ENCODE results near the gene TAF10.

TAF10 gene

DNA sequence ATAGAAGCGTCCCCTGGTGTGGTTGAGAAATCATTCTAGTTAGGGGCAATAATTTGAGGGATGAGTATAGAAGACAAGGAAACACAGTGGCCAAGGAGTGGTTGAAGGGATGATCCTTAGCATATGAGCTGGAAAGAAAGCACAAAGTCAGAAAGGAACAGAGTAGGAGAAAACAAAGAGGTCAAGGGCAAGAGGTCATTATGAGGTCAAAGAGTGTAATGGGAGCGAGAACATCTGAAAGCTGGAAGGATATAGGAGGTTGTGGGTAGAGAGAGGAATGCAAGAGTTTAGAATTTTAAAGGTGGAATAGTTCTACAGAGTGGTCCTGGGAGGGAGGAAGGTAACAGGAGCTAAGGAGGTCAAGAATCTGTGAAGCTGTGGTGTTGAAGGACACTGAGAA, 41.6 kb upstream of the TAF10 start:
- WGBS, 2 experiments = 93% methylated on average over 2 of the region's 2 CpGs
- peaks cover 13% of the 10 kb centered on the region for H3K4me1 ChIP-seq (ENCODE audit: control insufficient read depth, insufficient read depth, low read length)
- H3K9me3 ChIP-seq (ENCODE audit: control insufficient read depth, low read length) = no peaks in the 10 kb centered on the region
- H3K27ac ChIP-seq (ENCODE audit: insufficient read depth, low read depth, low read length, poor library complexity, severe bottlenecking) = no peak overlapping the region
- H3K27me3 ChIP-seq (ENCODE audit: control insufficient read depth, insufficient read depth, low read length, poor library complexity, severe bottlenecking) = peaks cover 37% of the 10 kb centered on the region
- H3K4me3 ChIP-seq (ENCODE audit: insufficient read depth, low read depth, low read length) = no peak overlapping the region
- no peaks in the 10 kb centered on the region for H3K36me3 ChIP-seq (ENCODE audit: control insufficient read depth, insufficient read depth, low read length)

DNA sequence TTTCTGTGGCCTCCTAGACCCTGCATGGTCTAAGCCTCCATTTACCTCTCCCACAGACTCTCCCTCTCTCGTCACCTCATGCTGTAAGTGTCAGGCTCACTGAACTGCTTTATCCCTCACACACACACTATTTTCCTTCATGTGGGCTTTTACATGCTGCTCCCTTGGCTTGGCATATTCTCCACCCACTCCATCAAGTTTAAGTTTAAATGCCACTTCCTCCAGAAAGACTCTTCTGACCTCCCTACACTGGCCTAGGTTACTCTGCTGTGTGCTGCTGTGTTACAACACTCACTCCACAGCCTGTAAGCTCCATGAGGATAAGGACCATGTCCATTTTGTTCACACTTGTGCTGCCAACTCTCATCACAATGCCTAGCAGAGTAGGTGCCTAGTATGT, 41.1 kb upstream of the TAF10 start:
- Histone ChIP-seq H3K27ac (ENCODE audit: insufficient read depth, low read depth, low read length, poor library complexity, severe bottlenecking) (no peak overlapping the region), H3K36me3 (ENCODE audit: control insufficient read depth, insufficient read depth, low read length) (no peaks in the 10 kb centered on the region), H3K9me3 (ENCODE audit: control insufficient read depth, low read length) (no peaks in the 10 kb centered on the region), H3K4me1 (ENCODE audit: control insufficient read depth, insufficient read depth, low read length) (peaks cover 13% of the 10 kb centered on the region), H3K27me3 (ENCODE audit: control insufficient read depth, insufficient read depth, low read length, poor library complexity, severe bottlenecking) (peaks cover 37% of the 10 kb centered on the region), H3K4me3 (ENCODE audit: insufficient read depth, low read depth, low read length) (no peak overlapping the region)
- 86 to 89% methylated on average over 1 of the region's 1 CpG for WGBS, 2 experiments

DNA sequence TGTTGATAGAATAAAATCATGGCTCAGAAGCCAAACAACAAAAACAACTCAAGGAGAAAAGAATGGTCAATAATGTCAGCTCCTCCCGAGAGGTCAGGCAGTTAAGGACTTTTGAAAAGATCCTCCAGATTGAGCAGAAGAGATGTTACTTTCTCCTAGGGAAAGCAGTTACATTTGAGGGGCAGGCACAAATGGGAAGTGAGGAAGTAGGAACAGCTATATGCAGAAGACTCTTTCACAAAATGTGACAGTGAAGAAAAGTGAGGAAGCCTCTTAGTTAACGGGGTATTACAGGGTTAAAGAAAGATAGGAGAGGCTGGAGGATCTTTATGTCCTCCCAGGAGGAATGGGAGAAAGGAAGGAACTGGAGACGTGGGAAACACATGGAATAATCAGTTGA, 40.2 kb upstream of the TAF10 start:
- WGBS, 2 experiments = 77 to 89% methylated on average over 3 of the region's 3 CpGs

DNA sequence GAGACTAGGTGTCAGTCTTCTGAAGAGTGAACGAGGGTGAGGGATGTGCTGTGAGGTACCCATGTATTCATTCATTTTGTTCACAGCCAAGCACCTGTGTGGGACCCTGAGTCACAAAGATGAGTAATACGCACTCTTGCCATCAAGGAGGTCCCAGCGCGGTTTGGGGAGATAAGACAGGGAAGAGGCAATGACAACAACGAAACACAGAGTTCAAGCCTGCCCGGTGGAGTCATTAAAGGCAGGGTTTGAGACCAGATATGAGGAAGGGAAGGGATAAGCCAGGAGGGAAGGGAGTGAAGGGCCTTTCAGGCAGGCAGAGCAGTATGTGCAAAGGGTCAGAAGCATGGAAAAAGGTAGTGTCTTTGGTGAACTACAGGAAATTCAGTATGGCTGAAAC, 39.0 kb upstream of the TAF10 start:
- Histone ChIP-seq H3K27me3 (ENCODE audit: control insufficient read depth, insufficient read depth, low read length, poor library complexity, severe bottlenecking) (peaks cover 19% of the 10 kb centered on the region), H3K4me3 (ENCODE audit: insufficient read depth, low read depth, low read length) (no peak overlapping the region), H3K4me1 (ENCODE audit: control insufficient read depth, insufficient read depth, low read length) (peaks cover 12% of the 10 kb centered on the region), H3K36me3 (ENCODE audit: control insufficient read depth, insufficient read depth, low read length) (no peaks in the 10 kb centered on the region), H3K9me3 (ENCODE audit: control insufficient read depth, low read length) (no peaks in the 10 kb centered on the region), H3K27ac (ENCODE audit: insufficient read depth, low read depth, low read length, poor library complexity, severe bottlenecking) (no peak overlapping the region)
- whole genome bisulfite sequencing, 2 experiments = 89 to 90% methylated on average over 6 of the region's 6 CpGs

More for the DNA sequence above, 40.2 kb upstream of the TAF10 start:
- H3K27me3 ChIP-seq (ENCODE audit: control insufficient read depth, insufficient read depth, low read length, poor library complexity, severe bottlenecking) = peaks cover 31% of the 10 kb centered on the region
- no peak overlapping the region for H3K4me3 ChIP-seq (ENCODE audit: insufficient read depth, low read depth, low read length)
- H3K36me3 ChIP-seq (ENCODE audit: control insufficient read depth, insufficient read depth, low read length) = no peaks in the 10 kb centered on the region
- no peak overlapping the region for H3K27ac ChIP-seq (ENCODE audit: insufficient read depth, low read depth, low read length, poor library complexity, severe bottlenecking)
- H3K9me3 ChIP-seq (ENCODE audit: control insufficient read depth, low read length) = no peaks in the 10 kb centered on the region
- H3K4me1 ChIP-seq (ENCODE audit: control insufficient read depth, insufficient read depth, low read length) = peaks cover 17% of the 10 kb centered on the region

- H3K4me1 ChIP-seq (ENCODE audit: control insufficient read depth, insufficient read depth, low read length) = peaks cover 12% of the 10 kb centered on the region
- H3K9me3 ChIP-seq (ENCODE audit: control insufficient read depth, low read length) = no peaks in the 10 kb centered on the region
- no peaks in the 10 kb centered on the region for H3K36me3 ChIP-seq (ENCODE audit: control insufficient read depth, insufficient read depth, low read length)
- peaks cover 17% of the 10 kb centered on the region for H3K27me3 ChIP-seq (ENCODE audit: control insufficient read depth, insufficient read depth, low read length, poor library complexity, severe bottlenecking)
- H3K27ac ChIP-seq (ENCODE audit: insufficient read depth, low read depth, low read length, poor library complexity, severe bottlenecking) = no peak overlapping the region
- H3K4me3 ChIP-seq (ENCODE audit: insufficient read depth, low read depth, low read length) = no peak overlapping the region
These were observed 38.1 kb upstream of the TAF10 start for GRCh38 chr11:6650104-6650503.

GRCh38 chr11:6648501-6648900, 36.5 kb upstream of the TAF10 start:
- Histone ChIP-seq H3K9me3 (ENCODE audit: control insufficient read depth, low read length) (no peaks in the 10 kb centered on the region), H3K4me1 (ENCODE audit: control insufficient read depth, insufficient read depth, low read length) (peaks cover 12% of the 10 kb centered on the region), H3K4me3 (ENCODE audit: insufficient read depth, low read depth, low read length) (no peak overlapping the region), H3K36me3 (ENCODE audit: control insufficient read depth, insufficient read depth, low read length) (no peaks in the 10 kb centered on the region), H3K27ac (ENCODE audit: insufficient read depth, low read depth, low read length, poor library complexity, severe bottlenecking) (no peak overlapping the region), H3K27me3 (ENCODE audit: control insufficient read depth, insufficient read depth, low read length, poor library complexity, severe bottlenecking) (peaks cover 1% of the 10 kb centered on the region)
- 94% methylated on average over 1 of the region's 1 CpG for WGBS, 2 experiments

DNA sequence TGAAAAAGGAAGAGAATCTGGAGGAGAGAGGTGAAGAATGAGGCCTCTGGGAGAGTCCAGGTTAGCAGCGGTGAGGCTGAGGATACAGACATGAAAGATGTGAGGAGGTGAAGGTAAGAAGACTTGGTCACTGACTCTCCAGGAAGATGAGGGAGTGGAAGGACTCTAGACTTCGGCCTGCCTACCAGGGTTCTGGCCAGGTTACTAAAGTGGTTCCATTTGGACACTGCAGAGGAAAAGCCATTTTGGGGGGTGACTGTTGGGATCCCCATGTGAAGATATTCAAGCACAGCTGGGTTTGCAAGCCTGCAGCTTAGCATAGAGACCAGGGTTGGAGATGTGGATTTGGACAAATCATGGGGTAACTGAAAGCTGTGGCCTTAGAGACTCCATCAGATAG, 35.8 kb upstream of the TAF10 start:
- H3K9me3 ChIP-seq (ENCODE audit: control insufficient read depth, low read length) = no peaks in the 10 kb centered on the region
- H3K4me1 ChIP-seq (ENCODE audit: control insufficient read depth, insufficient read depth, low read length) = peaks cover 12% of the 10 kb centered on the region
- no peak overlapping the region for H3K4me3 ChIP-seq (ENCODE audit: insufficient read depth, low read depth, low read length)
- H3K27ac ChIP-seq (ENCODE audit: insufficient read depth, low read depth, low read length, poor library complexity, severe bottlenecking) = no peak overlapping the region
- H3K36me3 ChIP-seq (ENCODE audit: control insufficient read depth, insufficient read depth, low read length) = no peaks in the 10 kb centered on the region
- 94 to 96% methylated on average over 2 of the region's 2 CpGs for WGBS, 2 experiments
- no peaks in the 10 kb centered on the region for H3K27me3 ChIP-seq (ENCODE audit: control insufficient read depth, insufficient read depth, low read length, poor library complexity, severe bottlenecking)

- Histone ChIP-seq H3K27ac (ENCODE audit: insufficient read depth, low read depth, low read length, poor library complexity, severe bottlenecking) (no peak overlapping the region), H3K27me3 (ENCODE audit: control insufficient read depth, insufficient read depth, low read length, poor library complexity, severe bottlenecking) (no peaks in the 10 kb centered on the region), H3K4me1 (ENCODE audit: control insufficient read depth, insufficient read depth, low read length) (peaks cover 12% of the 10 kb centered on the region), H3K4me3 (ENCODE audit: insufficient read depth, low read depth, low read length) (no peak overlapping the region), H3K9me3 (ENCODE audit: control insufficient read depth, low read length) (no peaks in the 10 kb centered on the region), H3K36me3 (ENCODE audit: control insufficient read depth, insufficient read depth, low read length) (no peaks in the 10 kb centered on the region)
- 62 to 65% methylated on average over 9 of the region's 9 CpGs for WGBS, 2 experiments
These were observed 35.1 kb upstream of the TAF10 start for GRCh38 chr11:6646918-6647679.

- H3K4me1 ChIP-seq (ENCODE audit: control insufficient read depth, insufficient read depth, low read length) = peaks cover 12% of the 10 kb centered on the region
- no peaks in the 10 kb centered on the region for H3K27me3 ChIP-seq (ENCODE audit: control insufficient read depth, insufficient read depth, low read length, poor library complexity, severe bottlenecking)
- H3K27ac ChIP-seq (ENCODE audit: insufficient read depth, low read depth, low read length, poor library complexity, severe bottlenecking) = no peak overlapping the region
- WGBS, 2 experiments = 65 to 79% methylated on average over 2 to 3 of the region's 3 CpGs
- no peaks in the 10 kb centered on the region for H3K36me3 ChIP-seq (ENCODE audit: control insufficient read depth, insufficient read depth, low read length)
- H3K9me3 ChIP-seq (ENCODE audit: control insufficient read depth, low read length) = no peaks in the 10 kb centered on the region
- no peak overlapping the region for H3K4me3 ChIP-seq (ENCODE audit: insufficient read depth, low read depth, low read length)
These were observed 34.5 kb upstream of the TAF10 start for GRCh38 chr11:6646576-6646917.

DNA sequence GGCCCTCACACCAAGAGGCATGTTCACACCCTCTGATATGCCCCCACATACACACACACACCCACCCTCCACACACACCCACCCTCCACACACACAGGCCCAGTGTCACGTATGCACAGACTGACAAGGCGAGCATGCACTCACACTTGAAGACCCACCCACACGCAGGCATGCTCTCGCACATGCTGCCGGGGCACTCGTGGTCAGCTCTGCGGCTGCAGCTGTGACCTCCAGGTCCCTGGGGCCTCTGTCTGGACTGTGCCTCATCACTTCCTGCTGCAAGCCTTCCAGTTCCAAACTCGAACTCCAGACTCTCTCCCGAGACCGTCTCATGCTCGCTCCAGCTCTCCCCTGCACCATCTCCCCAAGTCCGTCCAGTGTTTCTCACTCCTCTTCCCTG, 34.1 kb upstream of the TAF10 start:
- Histone ChIP-seq H3K4me3 (ENCODE audit: insufficient read depth, low read depth, low read length) (no peak overlapping the region), H3K36me3 (ENCODE audit: control insufficient read depth, insufficient read depth, low read length) (no peaks in the 10 kb centered on the region)
- 92 to 93% methylated on average over 12 of the region's 12 CpGs for WGBS, 2 experiments

GRCh38 chr11:6642957-6643356, 30.9 kb upstream of the TAF10 start:
- H3K4me3 ChIP-seq (ENCODE audit: insufficient read depth, low read depth, low read length) = no peak overlapping the region
- H3K27ac ChIP-seq (ENCODE audit: insufficient read depth, low read depth, low read length, poor library complexity, severe bottlenecking) = no peak overlapping the region
- 89 to 91% methylated on average over 7 of the region's 7 CpGs for WGBS, 2 experiments
- peaks cover 4% of the 10 kb centered on the region for H3K36me3 ChIP-seq (ENCODE audit: control insufficient read depth, insufficient read depth, low read length)
- H3K27me3 ChIP-seq (ENCODE audit: control insufficient read depth, insufficient read depth, low read length, poor library complexity, severe bottlenecking) = no peaks in the 10 kb centered on the region
- peaks cover 12% of the 10 kb centered on the region for H3K4me1 ChIP-seq (ENCODE audit: control insufficient read depth, insufficient read depth, low read length)
- no peaks in the 10 kb centered on the region for H3K9me3 ChIP-seq (ENCODE audit: control insufficient read depth, low read length)

More for the DNA sequence above, 34.1 kb upstream of the TAF10 start:
- peaks cover 12% of the 10 kb centered on the region for H3K4me1 ChIP-seq (ENCODE audit: control insufficient read depth, insufficient read depth, low read length)
- H3K27me3 ChIP-seq (ENCODE audit: control insufficient read depth, insufficient read depth, low read length, poor library complexity, severe bottlenecking) = no peaks in the 10 kb centered on the region
- H3K27ac ChIP-seq (ENCODE audit: insufficient read depth, low read depth, low read length, poor library complexity, severe bottlenecking) = no peak overlapping the region
- H3K9me3 ChIP-seq (ENCODE audit: control insufficient read depth, low read length) = no peaks in the 10 kb centered on the region
